ENCODE measurements around the gene POU2F1. TPM values are rescaled to one million over a fixed set of nuclear protein-coding genes. Genes with fewer than 3 reads are reported as not detected.

POU2F1 gene
- total RNA-seq, 1 experiment from 2014 or later = 11.6 TPM

- no peak for DNase-seq (ENCODE audit: unreplicated experiment)
- no peak overlapping the region for H3K4me3 Mint-ChIP-seq (ENCODE audit: unreplicated experiment)
- no peaks in the 10 kb centered on the region for H3K27me3 Mint-ChIP-seq (ENCODE audit: insufficient read depth, unreplicated experiment)
- CTCF ChIA-PET = interaction anchor here (1.2 kb wide), 1 partner anchor 33 kb away, joined by 3 read pairs; no protein-coding TSS in a partner anchor
- peaks cover 41% of the 10 kb centered on the region for H3K9me3 Mint-ChIP-seq (ENCODE audit: unreplicated experiment)
- no peak overlapping the region for H3K27ac Mint-ChIP-seq (ENCODE audit: low read depth, unreplicated experiment)
- POLR2A ChIA-PET = no interaction called here
- intact Hi-C loops (cut with micrococcal nuclease) = no loop called here
- TF ChIP-seq, protein P1, sequence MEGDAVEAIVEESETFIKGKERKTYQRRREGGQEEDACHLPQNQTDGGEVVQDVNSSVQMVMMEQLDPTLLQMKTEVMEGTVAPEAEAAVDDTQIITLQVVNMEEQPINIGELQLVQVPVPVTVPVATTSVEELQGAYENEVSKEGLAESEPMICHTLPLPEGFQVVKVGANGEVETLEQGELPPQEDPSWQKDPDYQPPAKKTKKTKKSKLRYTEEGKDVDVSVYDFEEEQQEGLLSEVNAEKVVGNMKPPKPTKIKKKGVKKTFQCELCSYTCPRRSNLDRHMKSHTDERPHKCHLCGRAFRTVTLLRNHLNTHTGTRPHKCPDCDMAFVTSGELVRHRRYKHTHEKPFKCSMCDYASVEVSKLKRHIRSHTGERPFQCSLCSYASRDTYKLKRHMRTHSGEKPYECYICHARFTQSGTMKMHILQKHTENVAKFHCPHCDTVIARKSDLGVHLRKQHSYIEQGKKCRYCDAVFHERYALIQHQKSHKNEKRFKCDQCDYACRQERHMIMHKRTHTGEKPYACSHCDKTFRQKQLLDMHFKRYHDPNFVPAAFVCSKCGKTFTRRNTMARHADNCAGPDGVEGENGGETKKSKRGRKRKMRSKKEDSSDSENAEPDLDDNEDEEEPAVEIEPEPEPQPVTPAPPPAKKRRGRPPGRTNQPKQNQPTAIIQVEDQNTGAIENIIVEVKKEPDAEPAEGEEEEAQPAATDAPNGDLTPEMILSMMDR (IDR thresholded peaks at IDR 0.05; ENCODE audit: unreplicated experiment) = no peak
- H3K4me1 Mint-ChIP-seq (ENCODE audit: insufficient read depth, unreplicated experiment) = no peaks in the 10 kb centered on the region
- no TSS peak for BruUV-seq (replicated peaks)
- peaks cover 6% of the 10 kb centered on the region for H3K36me3 Mint-ChIP-seq (ENCODE audit: insufficient read depth, unreplicated experiment)
Observed at GRCh38 chr1:167325151-167325550, 104.5 kb downstream of the POU2F1 start.

DNA sequence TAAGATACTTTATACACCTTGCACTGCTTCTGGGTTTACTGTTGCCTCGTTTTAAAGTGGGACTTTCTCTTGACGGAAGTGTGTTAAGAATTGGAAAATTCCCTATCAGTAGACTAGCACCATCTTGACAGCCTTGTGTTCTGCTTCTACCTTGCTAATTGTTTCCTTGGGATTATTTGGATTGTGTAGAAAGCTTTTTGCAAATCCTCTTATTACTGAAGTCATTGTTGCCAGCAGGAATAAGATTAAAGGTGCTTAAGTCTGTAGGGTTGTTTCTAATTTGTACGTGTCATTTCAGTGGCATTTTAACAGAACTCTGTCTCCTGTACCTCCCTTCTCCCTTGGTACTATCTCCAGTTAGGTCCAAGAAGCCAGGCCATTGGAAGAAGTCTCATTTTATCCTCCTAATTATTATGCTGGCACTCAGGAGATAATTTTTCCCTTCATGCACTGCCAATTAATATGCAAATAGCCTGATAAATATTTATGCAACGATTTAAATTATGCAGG is 107.7 kb downstream of the POU2F1 start:
- intact Hi-C loops (cut with micrococcal nuclease) = no loop called here
- Mint-ChIP-seq H3K9me3 (ENCODE audit: unreplicated experiment) (peaks cover 16% of the 10 kb centered on the region), H3K36me3 (ENCODE audit: insufficient read depth, unreplicated experiment) (no peaks in the 10 kb centered on the region), H3K27me3 (ENCODE audit: insufficient read depth, unreplicated experiment) (no peaks in the 10 kb centered on the region), H3K4me1 (ENCODE audit: insufficient read depth, unreplicated experiment) (peaks cover 12% of the 10 kb centered on the region), H3K27ac (ENCODE audit: low read depth, unreplicated experiment) (no peak overlapping the region), H3K4me3 (ENCODE audit: unreplicated experiment) (no peak overlapping the region)
- TF ChIP-seq, protein P1 (IDR thresholded peaks at IDR 0.05; ENCODE audit: unreplicated experiment) = no peak
- no TSS peak for BruUV-seq (replicated peaks)
- no peak for DNase-seq (ENCODE audit: unreplicated experiment)
- POLR2A ChIA-PET = no interaction called here
- CTCF ChIA-PET = interaction anchor here (1.5 kb wide), 1 partner anchor 15 kb away, joined by 5 read pairs; no protein-coding TSS in a partner anchor

GRCh38 chr1:167328816-167329483 is 108.3 kb downstream of the POU2F1 start:
- DNase-seq (ENCODE audit: unreplicated experiment) = no peak
- TF ChIP-seq, protein P1 (IDR thresholded peaks at IDR 0.05; ENCODE audit: unreplicated experiment) = no peak
- no TSS peak for BruUV-seq (replicated peaks)
- H3K9me3 Mint-ChIP-seq (ENCODE audit: unreplicated experiment) = peaks cover 16% of the 10 kb centered on the region
- CTCF ChIA-PET = interaction anchor here (1.2 to 1.5 kb wide), 2 partner anchors 14 to 47 kb away, joined by 3 to 5 read pairs; no protein-coding TSS in a partner anchor
- H3K4me1 Mint-ChIP-seq (ENCODE audit: insufficient read depth, unreplicated experiment) = peaks cover 12% of the 10 kb centered on the region
- H3K27ac Mint-ChIP-seq (ENCODE audit: low read depth, unreplicated experiment) = no peak overlapping the region
- H3K4me3 Mint-ChIP-seq (ENCODE audit: unreplicated experiment) = no peak overlapping the region
- intact Hi-C loops (cut with micrococcal nuclease) = no loop called here
- POLR2A ChIA-PET = no interaction called here
- H3K27me3 Mint-ChIP-seq (ENCODE audit: insufficient read depth, unreplicated experiment) = no peaks in the 10 kb centered on the region
- H3K36me3 Mint-ChIP-seq (ENCODE audit: insufficient read depth, unreplicated experiment) = no peaks in the 10 kb centered on the region

GRCh38 chr1:167330601-167331293 is 110.1 kb downstream of the POU2F1 start:
- CTCF ChIA-PET = interaction anchor here (0.6 to 3.1 kb wide), 2 partner anchors 111 to 139 kb away, joined by 3 to 17 read pairs; partner anchors contain the start of gene POU2F1
- H3K9me3 Mint-ChIP-seq (ENCODE audit: unreplicated experiment) = peaks cover 3% of the 10 kb centered on the region
- intact Hi-C loops (cut with micrococcal nuclease) = no loop called here
- H3K27ac Mint-ChIP-seq (ENCODE audit: low read depth, unreplicated experiment) = no peak overlapping the region
- BruUV-seq (replicated peaks) = no TSS peak
- DNase-seq (ENCODE audit: unreplicated experiment) = no peak
- POLR2A ChIA-PET = interaction anchor here (0.7 to 1.4 kb wide), 3 partner anchors 13 to 235 kb away, joined by 3 to 4 read pairs (median 4); no protein-coding TSS in a partner anchor
- no peaks in the 10 kb centered on the region for H3K27me3 Mint-ChIP-seq (ENCODE audit: insufficient read depth, unreplicated experiment)
- H3K36me3 Mint-ChIP-seq (ENCODE audit: insufficient read depth, unreplicated experiment) = no peaks in the 10 kb centered on the region
- TF ChIP-seq, protein P1 (IDR thresholded peaks at IDR 0.05; ENCODE audit: unreplicated experiment) = no peak
- H3K4me3 Mint-ChIP-seq (ENCODE audit: unreplicated experiment) = no peak overlapping the region
- peaks cover 12% of the 10 kb centered on the region for H3K4me1 Mint-ChIP-seq (ENCODE audit: insufficient read depth, unreplicated experiment)
